ENCODE data around the gene MITF. TPM values are rescaled to one million over a fixed set of nuclear protein-coding genes. Genes with fewer than 3 reads are reported as not detected.

MITF gene
- total RNA-seq, 4 donors from 2014 or later: 1.6 to 22.5 (median 6.6) TPM

- no peak overlapping the region for H3K27ac ChIP-seq
- peaks cover 0 to 21% (median 13%) of the 10 kb centered on the region in 3 donors for H3K9me3 ChIP-seq
- no peak for DNase-seq
- no peak for TF ChIP-seq POLR2A (IDR thresholded peaks at IDR 0.05)
- TF ChIP-seq, protein P1, sequence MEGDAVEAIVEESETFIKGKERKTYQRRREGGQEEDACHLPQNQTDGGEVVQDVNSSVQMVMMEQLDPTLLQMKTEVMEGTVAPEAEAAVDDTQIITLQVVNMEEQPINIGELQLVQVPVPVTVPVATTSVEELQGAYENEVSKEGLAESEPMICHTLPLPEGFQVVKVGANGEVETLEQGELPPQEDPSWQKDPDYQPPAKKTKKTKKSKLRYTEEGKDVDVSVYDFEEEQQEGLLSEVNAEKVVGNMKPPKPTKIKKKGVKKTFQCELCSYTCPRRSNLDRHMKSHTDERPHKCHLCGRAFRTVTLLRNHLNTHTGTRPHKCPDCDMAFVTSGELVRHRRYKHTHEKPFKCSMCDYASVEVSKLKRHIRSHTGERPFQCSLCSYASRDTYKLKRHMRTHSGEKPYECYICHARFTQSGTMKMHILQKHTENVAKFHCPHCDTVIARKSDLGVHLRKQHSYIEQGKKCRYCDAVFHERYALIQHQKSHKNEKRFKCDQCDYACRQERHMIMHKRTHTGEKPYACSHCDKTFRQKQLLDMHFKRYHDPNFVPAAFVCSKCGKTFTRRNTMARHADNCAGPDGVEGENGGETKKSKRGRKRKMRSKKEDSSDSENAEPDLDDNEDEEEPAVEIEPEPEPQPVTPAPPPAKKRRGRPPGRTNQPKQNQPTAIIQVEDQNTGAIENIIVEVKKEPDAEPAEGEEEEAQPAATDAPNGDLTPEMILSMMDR (IDR thresholded peaks at IDR 0.05): no peak
- H3K36me3 ChIP-seq: no peaks in the 10 kb centered on the region
- WGBS, 2 donors: 84 to 88% methylated on average over 2 of the region's 2 CpGs
- no peak overlapping the region for H3K4me3 ChIP-seq
- H3K4me1 ChIP-seq: no peaks in the 10 kb centered on the region
- no peaks in the 10 kb centered on the region for H3K27me3 ChIP-seq
- intact Hi-C loops (cut with DNase I): no loop called here
Observed at GRCh38 chr3:69976021-69976420, 236.8 kb downstream of the MITF start.

GRCh38 chr3:69983546-69984265 is 244.4 kb downstream of the MITF start:
- peaks cover 0 to 17% (median 0%) of the 10 kb centered on the region in 3 donors for H3K4me1 ChIP-seq
- H3K27ac ChIP-seq: no peak overlapping the region
- no peak overlapping the region for H3K4me3 ChIP-seq
- TF ChIP-seq, protein P1 (IDR thresholded peaks at IDR 0.05): no peak
- TF ChIP-seq POLR2A (IDR thresholded peaks at IDR 0.05): no peak
- no peaks in the 10 kb centered on the region for H3K36me3 ChIP-seq
- peaks cover 0 to 6% (median under 1%) of the 10 kb centered on the region in 3 donors for H3K9me3 ChIP-seq
- no peak for DNase-seq
- no peaks in the 10 kb centered on the region for H3K27me3 ChIP-seq
- WGBS, 2 donors: 73 to 75% methylated on average over 5 of the region's 5 CpGs
- intact Hi-C loops (cut with DNase I): no loop called here

- 35 to 58% methylated on average over 4 of the region's 4 CpGs for WGBS, 2 donors
- TF ChIP-seq, protein P1 (IDR thresholded peaks at IDR 0.05): no peak
- no peak for TF ChIP-seq POLR2A (IDR thresholded peaks at IDR 0.05)
- Histone ChIP-seq H3K4me3 (no peak overlapping the region), H3K27me3 (no peaks in the 10 kb centered on the region), H3K36me3 (no peaks in the 10 kb centered on the region), H3K27ac (no peak overlapping the region), H3K9me3 (no peaks in the 10 kb centered on the region), H3K4me1 (peaks cover 0 to 17% (median 0%) of the 10 kb centered on the region in 3 donors)
- DNase-seq: no peak
- intact Hi-C loops (cut with DNase I): no loop called here
Observed at GRCh38 chr3:69985266-69985665, 246.0 kb downstream of the MITF start.

DNA sequence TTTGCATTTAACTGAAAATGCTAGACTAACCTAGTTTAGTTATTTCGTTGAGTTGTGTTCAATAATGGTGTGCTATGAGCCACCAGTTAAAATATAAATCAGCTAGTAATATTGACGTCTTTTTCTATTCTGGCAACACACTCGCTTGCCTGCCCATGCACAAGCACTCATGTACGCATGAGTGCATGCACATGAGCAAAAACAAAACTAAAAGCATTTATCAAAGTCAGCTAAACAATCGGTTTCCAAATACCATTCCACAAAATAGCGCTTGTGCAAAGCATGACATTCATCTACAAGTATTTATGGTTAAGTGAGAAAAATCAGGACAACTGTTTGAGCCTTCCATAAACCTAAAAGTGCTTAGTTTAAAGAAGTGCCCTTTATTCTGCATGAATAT is 247.2 kb downstream of the MITF start:
- no peak overlapping the region for H3K4me3 ChIP-seq
- no peaks in the 10 kb centered on the region for H3K36me3 ChIP-seq
- intact Hi-C loops (cut with DNase I): no loop called here
- no peak for TF ChIP-seq POLR2A (IDR thresholded peaks at IDR 0.05)
- TF ChIP-seq, protein P1 (IDR thresholded peaks at IDR 0.05): no peak
- no peaks in the 10 kb centered on the region for H3K9me3 ChIP-seq
- H3K27ac ChIP-seq: no peak overlapping the region
- H3K4me1 ChIP-seq: peaks cover 0 to 17% (median 0%) of the 10 kb centered on the region in 3 donors
- 29 to 55% methylated on average over 6 of the region's 6 CpGs for WGBS, 2 donors
- no peaks in the 10 kb centered on the region for H3K27me3 ChIP-seq
- no peak for DNase-seq

GRCh38 chr3:69987833-69988232 is 248.6 kb downstream of the MITF start:
- no peak for DNase-seq
- Histone ChIP-seq H3K4me1 (peaks cover 0 to 12% (median 0%) of the 10 kb centered on the region in 3 donors), H3K27ac (no peak overlapping the region), H3K36me3 (no peaks in the 10 kb centered on the region), H3K4me3 (no peak overlapping the region), H3K27me3 (no peaks in the 10 kb centered on the region), H3K9me3 (no peaks in the 10 kb centered on the region)
- TF ChIP-seq, protein P1 (IDR thresholded peaks at IDR 0.05): no peak
- no peak for TF ChIP-seq POLR2A (IDR thresholded peaks at IDR 0.05)
- 70 to 87% methylated on average over 3 to 5 of the region's 6 CpGs for WGBS, 2 donors
- intact Hi-C loops (cut with DNase I): no loop called here

Measured in esophagus squamous epithelium (tissue), 5 donors.